ENCODE data around the gene PXDN.

GRCh38 chr2:1658394-1659151 lies 85.7 kb downstream of the PXDN start:
- TF ChIP-seq CTCF (conservative IDR thresholded peaks at IDR 0.05 in 1 of 2, IDR thresholded peaks at IDR 0.05 in 1 of 2; ENCODE audit: extremely low read depth in 1 of 2, insufficient read depth in 1 of 2, low read depth in 1 of 2, low read length in 2 of 2): no peak
- TF ChIP-seq EZH2 (IDR thresholded peaks at IDR 0.05; ENCODE audit: borderline replicate concordance, low read length): no peak

Measured in mammary epithelial cell (primary cell).